Measurements from ENCODE around the gene CCDC97.
A peak's percentile ranks its signal among the peaks of the same experiment; 100 is the strongest.
"Not testable (repeated sequence)": the region's sequence is repeated elsewhere in the genome, so short reads cannot be mapped to it uniquely, and the experiment has no call there.

Gene CCDC97

DNA sequence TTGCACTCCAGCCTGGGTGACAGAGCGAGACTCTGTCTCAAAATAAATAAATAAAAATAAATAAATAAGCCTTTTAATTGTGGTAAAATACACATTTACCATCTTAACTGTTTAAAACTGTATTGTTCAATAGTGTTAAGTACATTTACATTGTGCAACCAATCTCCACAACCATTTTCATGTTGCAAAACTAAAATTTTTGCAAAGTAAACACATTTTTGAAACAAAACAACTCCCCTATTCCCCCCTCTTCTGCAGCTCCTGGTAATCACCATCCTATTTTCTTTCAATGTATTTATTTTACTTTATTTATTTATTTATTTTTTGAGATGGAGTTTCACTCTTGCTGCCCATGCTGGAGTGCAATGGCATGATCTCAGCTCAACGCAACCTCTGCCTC, 59.8 kb downstream of the CCDC97 start:
- DNase-seq: no peak

DNA sequence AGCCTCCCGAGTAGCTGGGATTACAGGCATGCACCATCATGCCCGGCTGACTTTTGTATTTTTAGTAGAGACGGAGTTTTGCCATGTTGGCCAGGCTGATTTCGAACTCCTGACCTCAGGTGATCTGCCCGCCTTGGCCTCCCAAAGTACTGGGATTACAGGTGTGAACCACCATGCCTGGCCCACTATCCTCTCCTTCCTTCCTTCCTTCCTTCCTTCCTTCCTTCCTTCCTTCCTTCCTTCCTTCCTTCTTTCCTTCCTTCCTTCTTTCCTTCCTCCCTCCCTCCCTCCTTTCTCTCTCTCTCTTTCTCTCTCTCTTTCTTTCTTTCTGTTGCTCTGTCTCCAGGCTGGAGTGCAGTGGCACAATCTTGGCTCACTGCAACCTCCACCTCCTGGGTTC, 61.1 kb downstream of the CCDC97 start:
- not testable (repeated sequence) for DNase-seq

DNA sequence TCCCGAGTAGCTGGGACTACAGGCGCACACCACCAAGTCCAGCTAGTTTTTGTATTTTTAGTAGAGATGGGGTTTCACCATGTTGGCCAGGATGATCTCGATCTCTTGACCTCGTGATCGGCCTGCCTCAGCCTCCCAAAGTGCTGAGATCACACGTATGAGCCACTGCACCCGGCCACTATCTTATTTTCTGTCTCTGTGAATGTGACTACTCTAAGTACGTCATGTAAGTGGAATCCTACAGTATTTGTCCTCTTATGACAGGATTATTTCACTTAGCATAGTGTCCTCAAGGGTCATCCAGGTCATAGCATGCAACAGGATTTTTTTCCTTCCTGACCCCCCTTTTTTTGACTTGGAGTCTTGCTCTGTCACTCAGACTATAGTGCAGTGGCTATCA, 61.6 kb downstream of the CCDC97 start:
- no peak for DNase-seq

DNA sequence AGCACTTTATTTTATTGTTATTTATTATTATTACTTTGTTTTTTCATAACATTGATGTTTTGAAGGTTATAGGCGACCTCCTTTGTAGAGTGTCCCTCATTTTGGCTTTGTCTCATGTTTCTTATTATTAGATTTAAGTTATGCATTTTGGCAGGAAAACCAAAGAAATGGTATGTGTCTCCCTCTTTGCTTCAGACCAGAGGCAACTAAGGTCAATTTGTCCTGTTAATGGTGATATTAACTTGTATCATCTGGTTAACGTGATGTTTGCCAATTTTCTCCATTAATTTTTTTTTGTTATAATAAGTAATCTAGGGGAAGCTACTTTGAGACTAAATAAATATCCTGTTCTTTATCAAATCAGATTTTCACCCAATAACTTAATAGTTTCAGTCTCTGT, 62.5 kb downstream of the CCDC97 start:
- no peak for DNase-seq

DNA sequence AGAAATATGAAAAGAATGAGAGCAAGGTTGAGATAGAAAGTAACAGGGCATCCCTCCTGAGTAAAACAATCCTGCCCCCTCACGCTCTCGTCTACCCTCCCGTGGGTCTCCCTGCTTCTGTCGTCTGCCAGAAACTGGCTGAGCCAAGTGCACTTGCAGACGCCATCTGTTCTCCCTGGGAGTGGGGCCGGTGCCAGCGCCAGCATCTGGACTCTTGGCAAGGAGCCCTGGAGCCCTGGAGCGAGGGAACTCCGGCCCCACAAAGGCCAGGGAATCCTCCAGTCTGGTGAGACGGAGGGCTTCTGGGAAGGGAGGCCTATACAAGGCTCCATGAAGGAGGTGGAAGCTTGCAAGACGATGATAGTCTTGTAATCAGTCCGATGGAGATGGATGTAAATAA, 64.0 kb downstream of the CCDC97 start:
- peak; percentile 6 for DNase-seq

All from T1000 (cell line).